HG03045 (cell line): Measurements from ENCODE around the gene PIK3R3.

ENCODE experiments used
- ATAC-seq: cut with Tn5 transposase; IDR thresholded peaks from one replicate; pipeline ENCODE4 v1.9.1; 2021; ENCODE audit warnings: mild to moderate bottlenecking, moderate library complexity; ENCODE audit not compliant: unreplicated experiment

Gene PIK3R3

DNA sequence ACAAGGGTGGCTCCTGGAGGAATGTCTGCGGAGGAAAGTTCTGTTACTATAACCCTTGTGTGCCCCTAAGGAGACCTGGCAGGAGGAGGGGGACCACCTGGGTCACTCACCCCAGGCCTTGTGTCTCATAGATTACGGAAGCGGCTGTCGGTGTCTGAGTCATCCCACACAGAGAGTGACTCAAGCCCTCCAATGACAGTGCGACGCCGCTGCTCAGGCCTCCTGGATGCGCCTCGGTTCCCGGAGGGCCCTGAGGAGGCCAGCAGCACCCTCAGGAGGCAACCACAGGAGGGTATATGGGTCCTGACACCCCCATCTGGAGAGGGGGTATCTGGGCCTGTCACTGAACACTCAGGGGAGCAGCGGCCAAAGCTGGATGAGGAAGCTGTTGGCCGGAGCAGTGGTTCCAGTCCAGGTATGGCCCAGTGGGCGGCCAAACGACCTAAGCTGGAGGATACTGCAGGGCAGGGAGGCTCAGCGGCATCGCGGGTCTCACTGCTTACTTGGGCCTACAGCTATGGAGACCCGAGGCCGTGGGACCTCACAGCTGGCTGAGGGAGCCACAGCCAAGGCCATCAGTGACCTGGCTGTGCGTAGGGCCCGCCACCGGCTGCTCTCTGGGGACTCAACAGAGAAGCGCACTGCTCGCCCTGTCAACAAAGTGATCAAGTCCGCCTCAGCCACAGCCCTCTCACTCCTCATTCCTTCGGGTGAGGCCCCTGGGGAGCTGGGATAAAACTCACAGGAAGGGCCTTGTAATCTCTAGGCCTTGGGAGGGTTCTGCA lies 101.4 kb downstream of the PIK3R3 start:
- ATAC-seq = no peak

DNA sequence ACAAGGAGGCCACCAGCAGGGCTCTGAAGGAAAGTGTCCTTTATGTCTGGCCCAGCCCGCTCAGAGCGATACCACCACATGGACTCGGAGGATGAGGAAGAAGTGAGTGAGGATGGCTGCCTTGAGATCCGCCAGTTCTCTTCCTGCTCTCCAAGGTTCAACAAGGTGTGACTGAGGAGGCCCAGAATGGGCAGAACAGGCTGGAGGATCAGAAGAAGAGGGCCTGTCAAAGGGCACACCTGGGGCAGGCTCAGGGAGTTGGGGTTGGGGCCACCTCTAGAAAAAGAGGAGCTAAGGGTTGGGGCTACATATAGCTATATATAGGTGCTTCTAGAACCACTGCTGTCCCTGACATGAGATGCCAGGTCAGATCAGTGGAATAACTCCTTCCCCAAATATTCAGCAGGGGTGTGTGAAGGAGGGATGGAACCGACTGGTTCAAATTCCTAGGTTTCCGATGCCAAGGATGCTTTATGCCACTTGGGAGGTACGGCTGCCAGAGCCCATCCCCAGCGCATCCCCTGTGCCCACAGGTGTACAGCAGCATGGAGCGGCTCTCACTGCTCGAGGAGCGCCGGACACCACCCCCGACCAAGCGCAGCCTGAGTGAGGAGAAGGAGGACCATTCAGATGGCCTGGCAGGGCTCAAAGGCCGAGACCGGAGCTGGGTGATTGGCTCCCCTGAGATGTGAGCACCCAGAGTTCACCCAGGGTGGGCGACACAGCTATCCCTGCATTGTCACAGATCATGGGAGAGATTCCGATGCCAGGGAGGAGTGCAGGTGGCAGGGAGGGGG lies 102.2 kb downstream of the PIK3R3 start:
- ATAC-seq = no peak

GRCh38 chr1:46027788-46028573 lies 104.4 kb downstream of the PIK3R3 start:
- no peak for ATAC-seq

DNA sequence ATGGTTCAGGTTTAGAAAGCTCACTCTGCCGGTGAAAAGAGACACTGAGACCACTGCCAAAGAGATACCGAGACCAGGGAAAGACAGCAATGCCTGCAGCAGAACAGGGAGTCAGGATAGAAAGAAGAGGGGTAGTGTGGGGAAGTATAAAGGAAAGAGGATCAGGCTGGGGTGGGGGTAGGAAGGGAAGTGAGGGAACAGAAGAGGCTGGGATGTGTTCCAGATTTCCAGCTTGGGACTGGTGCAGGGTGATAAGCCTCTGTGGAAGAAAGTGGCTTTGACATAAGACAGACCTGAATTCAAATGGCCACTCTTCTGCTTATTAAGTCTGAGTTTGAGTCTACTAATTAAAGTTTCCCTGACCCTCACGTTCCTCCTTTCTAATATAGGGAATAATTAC lies 105.9 kb downstream of the PIK3R3 start:
- ATAC-seq = no peak

DNA sequence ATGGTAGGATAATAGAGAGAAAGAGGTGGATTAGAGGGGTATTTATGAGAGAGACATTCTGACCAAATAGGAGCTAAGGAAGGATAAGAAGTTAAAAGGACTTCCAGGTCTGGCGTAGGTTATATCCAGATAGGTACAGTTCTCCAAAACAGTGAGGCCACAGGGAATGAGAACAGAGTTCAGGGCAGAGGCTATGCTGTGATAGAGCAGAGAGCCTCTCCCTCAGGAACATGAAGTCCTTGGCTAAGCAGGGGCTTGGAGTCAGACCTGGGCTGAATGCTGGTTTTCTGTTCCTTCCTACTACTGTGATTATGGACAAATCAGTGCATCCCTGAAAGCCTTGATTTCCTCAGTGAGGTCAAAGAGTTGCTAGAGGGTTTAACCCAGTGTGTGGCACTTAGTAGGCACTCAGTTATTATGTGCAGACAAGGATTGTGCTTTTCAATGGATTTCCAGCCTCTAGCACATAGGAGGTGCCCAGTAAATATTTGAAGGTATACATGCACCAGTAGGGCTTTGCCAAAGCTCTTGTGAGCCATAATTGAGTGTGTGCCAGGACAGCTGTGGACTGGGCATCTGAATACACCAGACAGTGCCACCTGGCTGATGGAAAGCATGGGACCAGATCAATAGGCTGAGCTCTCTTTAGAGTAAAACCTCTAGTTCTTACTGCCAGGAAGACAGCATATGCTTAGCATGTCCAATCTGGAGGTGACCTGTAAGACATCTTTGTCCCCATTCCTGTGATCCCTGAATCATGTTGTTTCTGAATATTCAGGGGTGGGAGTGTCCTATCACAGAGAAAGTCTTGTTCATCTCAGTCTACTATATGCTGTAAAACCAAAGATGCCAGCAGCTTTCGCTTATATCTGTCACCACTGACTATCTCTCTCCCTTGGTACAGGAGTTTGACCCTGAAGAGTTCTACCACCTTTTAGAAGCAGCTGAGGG lies 111.1 kb downstream of the PIK3R3 start:
- ATAC-seq = no peak

- no peak for ATAC-seq
These were observed 112.4 kb downstream of the PIK3R3 start for GRCh38 chr1:46020010-46020409.

DNA sequence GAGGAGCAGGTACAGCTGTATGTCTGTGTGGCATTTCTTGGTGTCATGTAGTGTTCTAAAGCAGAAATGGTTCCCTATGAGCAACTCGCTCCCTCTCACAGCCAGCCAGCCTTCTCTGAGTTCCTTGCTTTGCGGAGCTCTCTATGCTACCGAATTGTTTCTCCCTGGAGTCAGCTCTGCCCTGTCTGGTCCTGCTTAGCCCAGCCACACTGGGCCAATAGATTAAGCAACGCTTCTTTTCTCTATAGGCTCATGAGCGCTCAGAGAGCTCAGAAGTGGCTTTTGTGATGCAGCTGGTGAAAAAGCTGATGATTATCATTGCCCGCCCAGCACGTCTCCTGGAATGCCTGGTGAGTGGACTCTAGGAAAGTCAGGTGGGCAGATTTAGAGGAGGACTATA lies 113.1 kb downstream of the PIK3R3 start:
- ATAC-seq = no peak

DNA sequence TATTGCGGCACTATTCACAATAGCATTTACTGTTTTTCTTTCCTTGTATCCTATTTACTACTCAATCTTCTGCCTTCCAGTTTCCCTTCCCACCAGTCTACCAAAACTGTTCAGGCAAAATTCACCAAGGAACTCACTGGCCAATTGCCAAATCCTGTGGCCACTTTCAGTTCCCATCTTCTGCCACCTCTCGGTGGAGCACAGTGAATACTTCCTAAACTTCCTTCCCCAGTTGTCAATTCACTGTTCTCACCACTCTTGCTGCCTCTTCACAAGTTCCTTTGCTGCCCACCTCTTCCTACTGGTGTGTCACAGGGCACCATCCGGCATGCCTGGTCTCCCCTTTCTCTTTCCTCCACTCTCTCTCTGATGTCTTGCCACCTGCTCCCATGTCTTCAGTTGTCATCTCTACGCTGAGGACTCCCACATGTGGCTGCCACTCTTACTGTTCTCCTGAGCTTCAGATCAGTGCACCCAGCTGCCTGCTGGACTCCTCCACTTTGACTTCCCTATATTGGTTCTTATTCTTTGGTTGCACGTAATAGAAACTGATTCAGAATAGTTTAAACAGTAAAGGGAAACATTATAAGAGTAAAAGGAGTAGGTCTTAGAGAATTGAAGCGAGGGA lies 114.4 kb downstream of the PIK3R3 start:
- ATAC-seq = no peak

GRCh38 chr1:46013581-46013980 lies 118.8 kb downstream of the PIK3R3 start:
- no peak for ATAC-seq

DNA sequence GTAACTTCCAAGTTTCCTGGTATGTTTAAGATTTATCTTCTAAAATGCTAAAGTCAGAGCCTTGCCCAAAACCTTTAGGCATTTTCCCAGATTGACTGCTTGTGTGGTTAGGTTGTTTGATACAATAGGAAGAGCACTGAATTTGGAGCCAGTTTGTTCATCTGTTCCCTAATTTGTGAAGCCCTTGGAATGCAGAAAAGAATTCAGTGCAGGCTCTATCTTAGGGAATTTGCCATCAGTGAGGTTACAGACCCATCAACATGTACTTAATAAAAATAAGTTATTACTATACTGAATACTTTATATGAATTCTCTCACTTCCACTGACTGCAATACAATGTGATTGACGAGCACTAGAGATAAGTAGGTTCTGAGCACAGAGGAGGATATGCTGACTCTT lies 120.2 kb downstream of the PIK3R3 start:
- no peak for ATAC-seq

DNA sequence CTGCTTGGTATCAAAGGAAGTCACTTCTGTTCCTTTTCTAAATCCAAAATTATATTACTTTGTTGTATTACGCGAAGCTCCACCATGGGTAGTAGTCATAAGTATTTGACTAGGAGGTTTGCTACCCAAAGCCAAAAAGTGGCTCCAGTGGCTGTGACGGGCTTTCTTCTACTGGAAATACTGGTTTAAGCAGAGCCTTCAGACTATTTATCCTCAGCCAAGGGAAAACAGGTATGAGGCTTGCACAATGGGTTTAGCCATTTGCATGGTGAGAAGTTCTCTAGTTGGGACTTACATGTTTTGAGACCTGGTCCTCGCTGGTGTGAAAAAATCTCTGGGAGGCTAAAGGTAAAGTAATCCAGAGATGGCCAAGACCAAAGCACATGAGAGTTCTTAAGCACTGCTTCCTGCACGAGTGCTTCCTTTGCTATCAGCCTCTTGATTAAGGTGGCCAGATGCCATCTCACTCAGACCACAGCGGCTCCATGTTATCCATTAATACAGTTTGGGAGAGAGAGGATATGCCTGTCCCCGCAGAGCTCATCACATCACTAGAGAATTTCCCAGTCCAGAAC lies 121.2 kb downstream of the PIK3R3 start:
- no peak for ATAC-seq

- no peak for ATAC-seq
These were observed 121.8 kb downstream of the PIK3R3 start for GRCh38 chr1:46010611-46011010.

DNA sequence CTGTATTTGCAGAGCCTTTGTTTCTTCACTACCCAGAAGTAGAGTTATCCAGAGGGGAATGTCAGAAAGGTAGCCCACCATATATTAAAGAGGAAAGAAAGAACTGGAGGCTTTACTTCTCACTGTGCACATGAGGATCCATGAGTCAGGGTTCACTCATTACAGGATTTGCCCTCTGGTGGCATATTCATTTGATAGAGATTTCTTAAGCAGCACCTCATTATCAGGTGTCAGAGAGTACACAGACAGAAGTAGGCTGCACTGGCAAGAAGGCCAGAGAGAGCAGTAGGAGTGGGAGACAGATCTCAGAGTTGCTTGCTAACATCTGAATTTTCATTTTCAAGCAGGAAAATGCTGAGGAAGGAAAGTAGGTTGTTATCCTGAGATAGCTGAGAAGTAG lies 123.8 kb downstream of the PIK3R3 start:
- ATAC-seq = no peak

- ATAC-seq = no peak
These were observed 126.8 kb downstream of the PIK3R3 start for GRCh38 chr1:46005594-46005993.

DNA sequence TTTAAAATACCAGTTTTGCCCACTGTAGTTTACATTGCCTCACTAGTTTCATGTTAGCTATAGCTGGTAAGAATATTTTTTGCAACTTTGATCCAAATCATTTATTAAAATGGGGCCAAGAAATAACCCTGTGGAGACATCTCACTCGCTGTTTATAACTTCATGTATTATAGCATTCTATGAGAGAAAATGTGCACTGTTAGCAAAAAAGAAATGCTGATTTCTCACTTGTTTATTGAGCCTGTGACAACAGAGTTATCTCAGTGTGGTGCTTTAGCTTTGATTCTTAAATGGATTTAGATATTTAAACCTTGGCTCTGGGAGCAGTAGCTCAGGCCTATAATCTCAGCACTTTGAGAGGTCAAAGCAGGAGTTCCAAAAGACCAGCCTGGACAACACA lies 127.9 kb downstream of the PIK3R3 start:
- ATAC-seq = no peak

DNA sequence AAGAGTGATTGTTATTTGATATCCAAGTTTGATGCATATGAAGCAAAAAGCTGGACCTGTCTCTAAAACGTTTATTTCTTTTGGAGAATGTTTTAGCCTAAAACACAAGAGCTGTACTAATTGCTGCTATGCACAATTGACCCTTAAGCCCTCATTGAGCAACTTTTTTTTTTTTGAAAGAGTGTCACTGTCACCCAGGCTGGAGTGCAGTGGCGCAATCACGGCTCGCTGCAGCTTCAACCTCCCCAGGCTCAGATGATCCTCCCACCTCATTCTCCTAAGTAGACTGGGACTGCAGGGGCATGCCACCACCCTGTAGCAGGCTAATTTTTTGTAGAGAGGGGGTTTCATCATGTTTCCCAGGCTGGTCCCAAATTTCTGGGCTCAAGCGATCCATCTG lies 129.1 kb downstream of the PIK3R3 start:
- no peak for ATAC-seq

DNA sequence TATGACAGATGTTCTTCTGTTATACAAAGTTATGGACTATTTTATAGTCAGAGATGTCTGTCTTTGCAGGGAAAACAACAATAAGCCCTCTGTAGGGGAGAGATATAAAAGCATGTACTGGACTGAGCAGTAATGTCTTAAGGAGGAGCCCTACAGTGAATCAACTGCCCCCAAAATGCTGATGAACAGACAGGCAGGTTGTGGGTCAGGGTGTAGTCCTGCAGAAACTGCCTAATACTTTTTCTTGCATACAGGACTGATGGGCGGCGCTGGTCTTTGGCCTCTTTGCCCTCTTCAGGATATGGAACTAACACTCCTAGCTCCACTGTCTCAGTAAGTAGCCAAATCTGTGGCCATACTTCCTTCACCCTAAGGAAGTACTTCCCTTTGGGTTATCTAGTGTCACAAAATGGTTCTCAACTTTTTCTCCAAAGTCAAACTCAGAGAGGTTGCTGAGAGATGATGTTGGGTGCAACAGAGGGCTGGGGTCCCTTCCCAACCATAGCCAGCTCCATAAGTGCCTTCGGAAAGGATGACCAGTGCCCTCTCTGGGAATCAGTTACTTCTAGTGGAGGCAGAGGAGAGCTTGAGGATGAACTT lies 129.8 kb downstream of the PIK3R3 start:
- ATAC-seq = no peak

GRCh38 chr1:46001081-46001785 lies 131.2 kb downstream of the PIK3R3 start:
- no peak for ATAC-seq

- ATAC-seq = no peak
These were observed 132.9 kb downstream of the PIK3R3 start for GRCh38 chr1:45999507-45999906.
